GM18519 (cell line): ENCODE data around the gene DDX51.

Experiments used
- ATAC-seq: cut with Tn5 transposase; IDR thresholded peaks from one replicate; pipeline ENCODE4 v1.9.1; 2021; ENCODE audit warnings: mild to moderate bottlenecking, moderate library complexity; ENCODE audit not compliant: unreplicated experiment, low FRiP score

Gene DDX51

DNA sequence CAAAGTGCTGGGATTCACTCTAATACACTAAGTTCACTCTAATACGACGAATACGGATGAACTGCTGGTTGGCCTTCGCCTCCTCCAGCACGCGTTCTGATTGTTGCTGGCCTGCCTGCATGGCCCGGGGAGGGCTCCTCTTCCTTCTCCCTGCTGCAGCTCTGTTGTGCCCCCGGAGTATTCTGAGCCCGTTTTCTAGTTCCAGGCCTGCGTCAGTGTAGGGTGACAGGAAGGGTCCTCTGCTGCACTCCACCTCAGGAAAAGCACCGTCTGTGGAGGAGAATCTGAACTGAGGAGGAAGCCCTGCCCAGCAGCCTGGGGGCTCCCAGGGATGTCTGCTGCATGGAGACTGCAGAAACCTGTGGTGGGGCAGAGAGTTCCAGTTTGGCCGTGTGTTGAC, 44.4 kb downstream of the DDX51 start:
- no peak for ATAC-seq

DNA sequence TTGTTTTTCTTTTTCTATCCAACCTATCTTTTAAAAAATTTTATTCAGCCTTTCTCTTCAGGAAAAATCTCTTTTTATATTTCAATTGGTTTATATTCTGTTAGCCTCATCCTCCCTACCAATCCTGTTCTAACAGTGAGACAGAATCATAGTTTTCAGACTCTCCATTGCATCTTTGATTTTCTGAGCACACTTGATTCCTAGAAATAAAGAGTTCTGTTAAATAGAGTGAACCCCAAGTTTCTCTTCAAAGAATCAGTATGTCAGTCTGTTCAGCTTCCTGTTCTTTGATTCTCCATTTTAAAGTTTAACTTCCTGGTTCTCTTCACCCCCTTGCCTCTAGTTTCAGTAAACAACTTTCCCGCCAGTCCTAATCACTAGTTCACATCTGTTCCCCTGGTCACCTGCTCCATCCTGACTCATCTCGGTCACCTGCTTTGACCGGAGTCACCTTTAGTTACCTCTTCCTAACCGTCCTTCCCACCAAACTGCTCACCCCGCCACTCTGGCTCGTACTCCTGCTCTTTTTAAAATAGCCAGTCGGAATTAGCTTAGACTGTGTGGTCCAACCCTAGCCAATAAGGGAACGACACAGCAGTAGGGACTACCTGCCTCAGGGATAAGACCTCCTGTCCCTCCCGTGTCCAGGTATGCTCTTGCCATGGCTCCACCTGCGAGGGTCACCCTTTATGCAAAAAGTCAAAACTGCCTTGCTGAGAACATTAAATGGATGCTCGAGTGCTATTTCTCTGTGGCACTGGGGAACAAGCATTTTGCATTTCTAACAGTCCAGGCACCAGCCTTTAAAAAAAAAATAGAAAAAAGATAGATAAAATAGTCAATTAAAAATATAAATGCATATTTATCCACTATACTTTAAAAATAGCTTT, 48.4 kb downstream of the DDX51 start:
- ATAC-seq, result no peak

GRCh38 chr12:132094269-132094891, 49.7 kb downstream of the DDX51 start:
- ATAC-seq, result no peak

DNA sequence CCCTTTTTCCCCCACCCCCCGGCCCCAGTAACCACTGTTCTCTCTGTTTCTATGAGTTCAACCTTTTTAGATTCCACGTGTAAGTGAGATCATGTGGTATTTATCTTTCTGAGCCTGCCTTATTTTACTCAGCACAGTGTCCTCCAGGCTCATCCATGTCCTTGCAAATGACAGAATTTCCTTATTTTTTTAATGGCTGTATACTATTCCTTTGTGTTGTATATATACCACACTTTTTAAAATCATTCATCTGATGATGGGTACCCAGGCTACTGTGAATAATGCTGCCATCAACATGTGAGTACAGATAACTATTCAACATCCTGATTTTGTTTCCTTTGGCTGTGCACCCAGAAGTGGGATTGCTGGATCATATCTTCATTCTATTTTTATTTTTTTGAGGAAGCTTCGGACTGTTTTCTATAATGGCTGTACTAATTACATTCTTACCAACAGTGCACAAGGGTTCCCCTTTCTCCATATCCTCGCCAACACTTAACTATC, 54.7 kb downstream of the DDX51 start:
- no peak for ATAC-seq
